Adipocyte (in vitro differentiated cells): ENCODE data around the gene P3H1.
"Not testable (repeated sequence)": the region's sequence is repeated elsewhere in the genome, so short reads cannot be mapped to it uniquely, and the experiment has no call there.

Experiments used
- DNase-seq: peaks from one replicate; pipeline ENCODE4 v3.0.0-alpha.2; 2015; ENCODE audit warnings: low read depth
- H3K27me3 ChIP-seq: replicated peaks from 2 replicates; pipeline ENCODE4 v1.7.0; 2013; ENCODE audit warnings: mild to moderate bottlenecking, low read length, moderate library complexity; ENCODE audit not compliant: control insufficient read depth, insufficient read depth
- H3K36me3 ChIP-seq: 2 replicates; pipeline ENCODE4 v1.7.0; 2013; ENCODE audit warnings: low read length, mild to moderate bottlenecking, moderate library complexity; ENCODE audit not compliant: control insufficient read depth, insufficient read depth, severe bottlenecking
- H3K4me1 ChIP-seq: 2 replicates; pipeline ENCODE4 v1.7.0; 2013; ENCODE audit warnings: mild to moderate bottlenecking, low read length, moderate library complexity; ENCODE audit not compliant: control insufficient read depth, insufficient read depth
- H3K4me3 ChIP-seq: 2 replicates; pipeline ENCODE4 v1.7.0; 2013; ENCODE audit warnings: mild to moderate bottlenecking, low read length, moderate library complexity
- H3K9ac ChIP-seq: 2 replicates; pipeline ENCODE4 v1.7.0; 2013; ENCODE audit warnings: mild to moderate bottlenecking, low read length, moderate library complexity
- H3K9me3 ChIP-seq: 2 replicates; pipeline ENCODE4 v1.7.0; 2013; ENCODE audit warnings: mild to moderate bottlenecking, low read length, moderate library complexity; ENCODE audit not compliant: control insufficient read depth

P3H1 gene

DNA sequence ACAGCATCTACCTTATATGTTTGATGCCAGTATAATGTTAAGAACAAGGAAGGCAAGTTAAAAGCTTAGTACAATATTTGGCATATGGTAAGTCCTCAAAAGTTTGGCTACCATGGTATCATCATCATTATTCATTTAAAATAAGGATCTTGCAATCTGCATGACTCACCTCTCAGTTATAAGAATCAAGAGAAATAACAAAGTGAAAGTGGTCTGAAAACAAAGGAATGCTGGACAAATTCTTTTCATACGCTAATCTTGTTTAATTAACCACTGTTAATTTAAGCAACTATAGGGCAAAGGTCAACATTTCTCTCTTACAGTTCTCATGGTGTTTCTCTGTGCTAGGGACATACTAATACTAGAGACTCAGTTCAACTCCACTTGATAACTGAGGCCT lies 13.8 kb downstream of the P3H1 start:
- H3K36me3 ChIP-seq: peaks cover 76% of the 10 kb centered on the region
- H3K27me3 ChIP-seq: no peaks in the 10 kb centered on the region
- H3K9me3 ChIP-seq: no peaks in the 10 kb centered on the region
- H3K4me1 ChIP-seq: peaks cover 24% of the 10 kb centered on the region
- DNase-seq: peak; percentile 61
- peak overlapping the region; percentile 4 for H3K4me3 ChIP-seq
- H3K9ac ChIP-seq: no peak overlapping the region

DNA sequence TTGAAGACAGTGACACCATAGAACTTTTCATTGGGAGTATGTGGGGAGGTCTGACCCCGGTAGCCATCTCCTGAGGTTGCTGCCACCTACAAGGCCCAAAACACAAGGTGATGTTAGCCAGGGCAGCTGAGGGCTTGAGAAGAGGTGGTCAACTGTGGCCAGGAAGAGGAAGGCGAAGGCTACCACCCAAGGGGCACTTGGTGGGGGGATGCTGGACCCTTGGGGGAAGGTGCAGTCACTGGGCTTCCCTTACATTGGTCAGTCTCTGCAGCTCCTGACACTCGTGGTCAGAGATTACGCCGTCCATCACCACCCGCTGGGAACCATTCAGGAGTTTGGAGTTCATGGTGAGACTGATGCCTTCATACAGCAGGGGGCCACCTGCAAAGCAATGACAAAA lies 14.5 kb downstream of the P3H1 start:
- Histone ChIP-seq H3K9me3 (no peaks in the 10 kb centered on the region), H3K4me1 (peaks cover 25% of the 10 kb centered on the region), H3K36me3 (peaks cover 76% of the 10 kb centered on the region), H3K4me3 (no peak overlapping the region), H3K27me3 (no peaks in the 10 kb centered on the region), H3K9ac (no peak overlapping the region)
- DNase-seq: no peak

DNA sequence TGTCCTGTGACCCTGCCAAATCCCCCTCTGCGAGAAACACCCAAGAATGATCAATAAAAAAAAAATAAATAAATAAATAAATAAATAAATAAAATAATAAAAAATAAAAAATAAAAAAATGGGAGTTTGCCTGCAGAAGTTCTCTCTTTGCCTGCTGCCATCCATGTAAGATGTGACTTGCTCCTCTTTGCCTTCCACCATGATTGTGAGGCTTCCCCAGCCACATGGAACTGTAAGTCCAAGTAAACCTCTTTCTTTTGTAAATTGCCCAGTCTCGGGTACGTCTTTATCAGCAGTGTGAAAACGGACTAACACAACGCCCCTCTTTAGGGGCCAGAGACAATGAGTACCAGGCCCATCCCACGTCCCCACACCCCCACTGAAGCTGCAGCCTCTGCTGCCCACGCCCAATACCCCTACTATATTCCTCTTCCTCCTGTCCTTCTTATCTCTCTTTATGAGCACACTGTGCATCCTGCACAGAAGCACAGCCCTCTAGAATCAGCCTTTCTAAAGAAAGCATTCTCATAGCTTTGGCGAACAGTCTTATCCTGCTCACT lies 15.2 kb downstream of the P3H1 start:
- Histone ChIP-seq H3K4me1 (peaks cover 25% of the 10 kb centered on the region), H3K36me3 (peaks cover 75% of the 10 kb centered on the region)
- H3K9ac ChIP-seq, H3K27me3 ChIP-seq, H3K9me3 ChIP-seq, H3K4me3 ChIP-seq, DNase-seq: not testable (repeated sequence)

DNA sequence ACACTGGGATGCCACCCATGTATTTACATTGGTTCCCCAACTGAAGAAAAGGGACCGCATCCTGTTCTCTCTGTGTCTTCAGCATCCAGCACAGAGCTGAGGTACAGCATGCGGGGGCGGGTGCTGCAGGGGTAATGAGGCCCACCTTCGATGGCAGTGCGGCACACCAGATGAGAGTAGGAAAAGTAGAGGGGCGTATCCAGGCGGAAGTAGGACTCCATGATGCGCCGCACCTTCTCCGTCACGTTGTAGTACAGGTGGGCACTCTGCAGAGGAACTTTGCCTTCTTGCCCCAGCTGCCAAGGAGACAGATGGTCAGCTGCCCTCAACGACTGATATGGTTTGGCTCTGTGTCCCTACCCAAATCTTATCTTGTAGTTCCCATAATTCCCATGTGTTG lies 16.8 kb downstream of the P3H1 start:
- Histone ChIP-seq H3K4me1 (peaks cover 25% of the 10 kb centered on the region), H3K27me3 (no peaks in the 10 kb centered on the region), H3K4me3 (no peak overlapping the region), H3K9ac (no peak overlapping the region), H3K9me3 (no peaks in the 10 kb centered on the region), H3K36me3 (peaks cover 70% of the 10 kb centered on the region)
- DNase-seq: no peak

DNA sequence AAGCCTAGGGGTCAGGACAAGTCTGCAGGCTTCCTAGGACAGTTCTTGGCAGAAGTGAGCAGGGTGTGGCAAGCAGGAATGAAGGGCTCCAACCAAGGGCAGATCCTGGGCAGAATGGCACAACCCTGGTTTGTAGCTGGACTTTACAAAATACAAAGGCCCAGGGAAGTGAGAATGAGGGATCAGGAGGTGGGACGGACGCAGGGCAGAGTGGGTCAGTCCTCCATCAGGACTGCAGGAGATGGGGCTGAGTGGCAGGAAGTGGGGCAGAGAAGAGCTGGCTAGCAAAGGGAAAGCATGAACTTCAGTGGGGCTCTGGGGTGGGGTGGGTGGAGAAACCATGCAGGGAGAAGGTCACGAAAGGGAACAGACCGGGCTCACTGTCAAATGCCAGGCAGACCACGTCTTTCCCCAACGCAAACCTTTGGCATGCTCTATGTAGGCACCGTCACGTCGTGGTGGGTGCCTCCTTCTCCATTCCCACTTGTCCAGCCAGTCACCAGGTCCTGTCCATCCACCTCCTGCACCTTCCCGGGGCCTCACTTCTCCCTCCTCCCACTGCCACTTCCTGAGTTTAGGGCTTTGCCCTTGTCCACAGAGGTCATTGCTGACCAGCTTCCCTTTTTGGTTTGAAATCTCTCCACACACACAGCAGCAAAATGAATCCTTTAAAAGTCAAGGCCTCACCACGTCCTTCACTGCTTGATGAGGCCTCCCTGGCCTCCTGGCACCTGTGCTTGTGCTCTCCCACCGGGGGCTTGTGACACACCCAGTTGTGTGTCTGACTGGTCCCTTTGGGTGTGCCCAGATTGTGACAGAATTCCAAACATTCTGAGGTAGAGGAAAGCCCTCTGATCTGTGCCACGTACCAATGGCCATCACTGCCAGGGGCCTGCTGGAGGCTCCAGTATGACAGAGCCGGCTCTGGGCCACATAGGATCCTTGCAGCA lies 18.1 kb downstream of the P3H1 start:
- H3K27me3 ChIP-seq: no peaks in the 10 kb centered on the region
- H3K9me3 ChIP-seq: no peaks in the 10 kb centered on the region
- H3K9ac ChIP-seq: no peak overlapping the region
- H3K4me1 ChIP-seq: peaks cover 22% of the 10 kb centered on the region
- H3K4me3 ChIP-seq: no peak overlapping the region
- peaks cover 57% of the 10 kb centered on the region for H3K36me3 ChIP-seq
- DNase-seq: no peak

DNA sequence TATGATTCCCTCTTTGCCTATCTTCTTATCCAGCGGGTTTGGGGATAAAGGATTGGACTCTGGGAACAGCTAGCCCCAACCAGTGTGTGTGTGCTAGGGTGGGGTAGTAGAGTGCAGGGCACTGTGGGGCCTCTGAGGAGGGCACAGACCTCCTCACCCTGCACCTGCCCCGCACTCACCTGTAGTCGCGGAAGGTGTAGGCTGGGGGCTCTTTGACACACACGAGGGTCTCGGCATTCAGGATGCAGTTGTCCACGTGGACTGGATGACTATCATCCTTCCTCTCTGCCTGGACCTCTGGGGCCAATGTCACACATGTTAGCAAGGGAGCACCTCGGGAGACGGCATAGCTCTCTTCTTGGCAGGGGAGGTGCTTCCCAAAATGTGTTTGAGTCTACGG lies 18.8 kb downstream of the P3H1 start:
- DNase-seq: no peak
- Histone ChIP-seq H3K27me3 (no peaks in the 10 kb centered on the region), H3K36me3 (peaks cover 57% of the 10 kb centered on the region), H3K4me3 (no peak overlapping the region), H3K4me1 (peaks cover 16% of the 10 kb centered on the region), H3K9me3 (no peaks in the 10 kb centered on the region), H3K9ac (no peak overlapping the region)

DNA sequence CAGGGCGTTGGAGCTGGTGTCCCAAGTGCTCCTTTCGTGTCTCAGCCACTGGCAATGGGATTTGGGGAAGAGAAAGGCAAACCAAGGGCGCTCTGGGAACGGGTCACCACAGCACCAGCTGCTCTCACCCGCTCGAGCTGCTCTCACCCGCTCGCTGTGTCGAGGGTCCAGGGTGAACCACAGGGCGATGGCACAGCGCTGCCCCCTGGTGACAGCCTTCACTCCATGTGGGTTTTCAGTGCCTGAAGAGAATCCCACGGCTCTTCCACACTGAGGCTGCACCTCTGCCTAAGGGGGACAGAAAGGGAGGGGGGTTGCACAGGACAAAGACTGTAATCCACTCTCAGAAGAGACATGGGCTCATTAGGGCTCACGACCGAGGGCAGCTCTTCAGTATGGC lies 19.7 kb downstream of the P3H1 start:
- peak; percentile 19 for DNase-seq
- Histone ChIP-seq H3K4me1 (peaks cover 16% of the 10 kb centered on the region), H3K27me3 (no peaks in the 10 kb centered on the region), H3K36me3 (peaks cover 51% of the 10 kb centered on the region), H3K9ac (no peak overlapping the region), H3K9me3 (no peaks in the 10 kb centered on the region), H3K4me3 (no peak overlapping the region)

DNA sequence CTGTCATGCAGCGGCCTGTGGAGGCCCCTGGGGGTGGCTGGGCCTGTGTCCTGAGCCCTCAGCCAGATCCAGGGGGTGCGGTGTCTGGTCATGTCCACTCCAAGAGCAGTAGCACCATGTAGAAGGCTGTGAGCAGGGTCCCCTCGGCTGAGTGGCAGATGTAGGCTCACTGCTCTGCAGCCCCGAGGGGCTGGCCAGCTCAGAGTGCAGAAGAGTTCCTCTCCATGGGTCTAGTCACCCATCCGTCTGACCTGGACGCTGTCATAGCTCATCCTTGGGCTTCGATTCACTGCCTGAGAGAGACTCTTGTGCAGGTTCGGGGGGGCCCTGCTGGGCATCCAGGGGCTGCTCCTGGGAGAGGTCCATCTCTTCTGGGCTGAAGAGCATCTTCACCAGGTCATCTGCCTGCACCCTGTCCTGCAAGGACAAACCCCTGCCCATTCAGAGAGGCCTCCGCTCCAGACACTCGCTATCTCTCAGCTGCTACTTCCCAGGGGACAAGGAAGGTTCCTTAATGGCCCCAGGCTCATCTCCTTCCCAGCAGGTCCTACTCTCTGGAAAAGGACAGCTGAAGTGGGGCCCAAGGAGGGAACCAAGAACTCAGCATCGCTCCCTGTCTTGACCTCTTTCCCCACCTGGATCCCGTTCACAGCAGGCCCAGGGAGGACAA lies 20.3 kb downstream of the P3H1 start:
- no peak overlapping the region for H3K4me3 ChIP-seq
- H3K27me3 ChIP-seq: no peaks in the 10 kb centered on the region
- no peak for DNase-seq
- no peaks in the 10 kb centered on the region for H3K9me3 ChIP-seq
- H3K9ac ChIP-seq: no peak overlapping the region
- peaks cover 16% of the 10 kb centered on the region for H3K4me1 ChIP-seq
- peaks cover 45% of the 10 kb centered on the region for H3K36me3 ChIP-seq

DNA sequence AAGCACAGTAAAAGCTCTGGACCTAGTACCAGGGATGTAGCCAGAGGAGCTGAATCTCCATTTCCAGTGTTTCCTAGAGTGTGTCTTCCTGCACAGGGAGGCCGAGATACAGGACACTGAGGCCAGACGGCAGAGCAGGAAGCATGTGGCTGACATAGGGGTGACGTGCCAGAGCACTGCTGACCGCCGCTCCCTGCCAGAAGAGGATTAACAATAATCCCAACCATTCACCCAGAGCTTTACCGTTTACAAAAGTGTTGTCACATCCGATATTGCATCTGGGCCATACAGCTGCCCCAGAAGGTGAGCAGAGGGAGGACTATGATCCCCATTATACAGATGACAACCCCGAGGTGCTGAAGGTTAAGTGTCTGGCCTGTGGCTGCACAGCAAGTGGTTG lies 21.0 kb downstream of the P3H1 start:
- peaks cover 16% of the 10 kb centered on the region for H3K4me1 ChIP-seq
- peaks cover 44% of the 10 kb centered on the region for H3K36me3 ChIP-seq
- H3K9me3 ChIP-seq: no peaks in the 10 kb centered on the region
- H3K9ac ChIP-seq: no peak overlapping the region
- H3K4me3 ChIP-seq: no peak overlapping the region
- no peaks in the 10 kb centered on the region for H3K27me3 ChIP-seq
- DNase-seq: no peak

DNA sequence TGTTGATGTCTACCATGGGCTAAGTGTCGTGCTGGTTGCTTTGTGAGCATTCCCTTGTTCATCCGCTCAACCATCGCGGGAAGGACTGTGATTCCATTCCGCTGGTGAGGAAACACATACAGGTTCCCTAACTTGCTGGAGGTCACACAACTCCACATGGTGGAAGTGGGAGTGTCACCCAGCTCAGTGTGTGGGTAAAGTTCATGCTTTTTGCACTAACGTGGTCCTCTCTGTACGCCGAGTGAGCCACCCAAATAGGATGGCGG lies 22.7 kb downstream of the P3H1 start:
- DNase-seq: no peak
- Histone ChIP-seq H3K4me1 (peaks cover 11% of the 10 kb centered on the region), H3K36me3 (peaks cover 31% of the 10 kb centered on the region), H3K27me3 (no peaks in the 10 kb centered on the region), H3K4me3 (no peak overlapping the region), H3K9ac (no peak overlapping the region), H3K9me3 (no peaks in the 10 kb centered on the region)

DNA sequence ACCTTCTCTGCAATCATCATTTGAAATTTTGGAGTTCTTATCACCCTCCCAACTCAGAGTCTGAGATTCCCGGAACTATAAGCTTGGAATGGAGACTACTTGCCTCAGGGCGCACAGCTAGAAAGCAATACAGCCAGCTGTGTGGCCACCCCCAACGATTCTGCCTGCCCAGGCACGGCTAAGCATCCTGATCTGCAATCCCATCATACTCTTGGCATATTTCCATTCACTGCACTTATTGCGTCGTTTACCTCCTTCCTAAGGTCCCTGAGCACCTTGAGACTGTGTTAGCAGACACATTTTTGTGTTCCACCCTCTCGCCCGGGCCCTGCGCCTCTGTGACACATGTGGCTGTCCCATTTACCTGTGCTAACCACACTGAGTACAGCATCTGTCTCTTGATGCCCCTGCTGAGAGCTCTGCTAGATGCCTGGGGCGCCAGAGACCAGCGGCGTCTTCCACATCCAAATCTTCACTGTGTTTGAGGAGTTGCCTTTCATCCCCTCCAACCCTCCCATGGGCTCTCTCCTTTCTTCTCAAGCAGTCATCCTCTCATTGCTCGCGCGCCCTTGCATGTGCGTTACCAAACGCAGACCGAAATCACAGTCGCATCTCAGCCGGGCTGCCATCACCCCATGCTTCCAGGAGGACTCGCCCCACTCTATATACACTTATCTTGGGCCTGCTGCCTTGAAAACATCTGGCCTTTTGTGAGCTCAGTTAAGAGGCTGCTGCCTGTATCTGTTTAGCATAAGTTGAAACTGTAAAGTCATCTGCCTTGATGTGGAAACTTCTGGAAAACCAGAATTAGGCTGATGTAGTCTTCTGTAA lies 23.3 kb downstream of the P3H1 start:
- no peaks in the 10 kb centered on the region for H3K9me3 ChIP-seq
- peaks cover 27% of the 10 kb centered on the region for H3K36me3 ChIP-seq
- H3K27me3 ChIP-seq: no peaks in the 10 kb centered on the region
- H3K4me1 ChIP-seq: peaks cover 6% of the 10 kb centered on the region
- peak; percentile 46 for DNase-seq
- no peak overlapping the region for H3K9ac ChIP-seq
- no peak overlapping the region for H3K4me3 ChIP-seq
